CD14-positive monocyte (primary cell): Measurements from ENCODE around the gene DBNDD2. TPM values are rescaled to one million over a fixed set of nuclear protein-coding genes. Genes with fewer than 3 reads are reported as not detected.

ENCODE experiments used
- DNase-seq, 3 donors: peaks; one replicate each; pipeline ENCODE4 v3.0.0-alpha.2; 2011 to 2022
- H2AFZ ChIP-seq: 2 replicates; pipeline ENCODE4 v1.6.0; 2012; ENCODE audit warnings: mild to moderate bottlenecking, low read depth, low read length, inconsistent platforms; ENCODE audit not compliant: insufficient read depth, poor library complexity, severe bottlenecking
- H3K27ac ChIP-seq, 2 donors: 1 replicate in 1 of 2; 2 replicates in 1 of 2; pipeline ENCODE4 v1.5.1; 2012 to 2013; ENCODE audit warnings: low read length in 2 of 2, control low read depth in 1 of 2, inconsistent platforms in 1 of 2, low read depth in 1 of 2, mild to moderate bottlenecking in 1 of 2
- H3K27me3 ChIP-seq, 2 donors: one replicate each; pipeline versions ENCODE4 v1.6.0 to v1.6.1; 2011 to 2013; ENCODE audit warnings: low read length in 2 of 2; ENCODE audit not compliant: control insufficient read depth in 2 of 2, insufficient read depth in 2 of 2
- H3K36me3 ChIP-seq, 2 donors: replicated peaks in 1 of 2; 1 replicate in 1 of 2; 2 replicates in 1 of 2; pipeline versions ENCODE4 v1.5.1 to v1.6.1; 2012 to 2013; ENCODE audit warnings: low read length in 2 of 2, control low read depth in 1 of 2, inconsistent platforms in 1 of 2, mild to moderate bottlenecking in 1 of 2; ENCODE audit not compliant: insufficient read depth in 2 of 2, control insufficient read depth in 1 of 2
- H3K4me1 ChIP-seq, 2 donors: 1 replicate in 1 of 2; 2 replicates in 1 of 2; pipeline versions ENCODE4 v1.5.1 to v1.6.1; 2012 to 2013; ENCODE audit warnings: low read length in 2 of 2, control low read depth in 1 of 2, inconsistent platforms in 1 of 2, mild to moderate bottlenecking in 1 of 2, moderate library complexity in 1 of 2; ENCODE audit not compliant: insufficient read depth in 2 of 2, control insufficient read depth in 1 of 2
- H3K4me2 ChIP-seq: replicated peaks from 2 replicates; pipeline ENCODE3; 2012; ENCODE audit warnings: low read length, moderate library complexity, mild to moderate bottlenecking; ENCODE audit not compliant: poor library complexity, severe bottlenecking; ENCODE audit errors: extremely low read depth
- H3K4me3 ChIP-seq, 3 experiments: fragments of 200-600 bp in 1 of 3; sonication (generic) in 1 of 3; replicated peaks in 1 of 3; 1 replicate in 2 of 3; 2 replicates in 1 of 3; pipeline ENCODE4 v1.5.1; 2011 to 2013; ENCODE audit warnings: low read length in 3 of 3, mild to moderate bottlenecking in 3 of 3, control low read depth in 2 of 3, low read depth in 2 of 3, inconsistent platforms in 1 of 3, moderate library complexity in 1 of 3
- H3K79me2 ChIP-seq: 2 replicates; pipeline ENCODE4 v1.6.0; 2012; ENCODE audit warnings: mild to moderate bottlenecking, control low read depth, inconsistent platforms, low read length, moderate library complexity; ENCODE audit not compliant: insufficient read depth
- H3K9ac ChIP-seq: 2 replicates; pipeline ENCODE4 v1.6.0; 2017; ENCODE audit warnings: low read length, mild to moderate bottlenecking; ENCODE audit not compliant: insufficient read depth, poor library complexity, severe bottlenecking
- H3K9me3 ChIP-seq, 2 donors: replicated peaks in 1 of 2; 1 replicate in 1 of 2; 2 replicates in 1 of 2; pipeline versions ENCODE4 v1.5.1 to v1.6.1; 2012 to 2013; ENCODE audit warnings: low read length in 2 of 2, control low read depth in 1 of 2; ENCODE audit not compliant: control insufficient read depth in 1 of 2, insufficient read depth in 1 of 2
- H4K20me1 ChIP-seq: 2 replicates; pipeline ENCODE4 v1.6.0; 2012; ENCODE audit warnings: mild to moderate bottlenecking, low read length, control low read depth, moderate library complexity; ENCODE audit not compliant: insufficient read depth
- H3K27ac Mint-ChIP-seq, 7 donors: one replicate each; pipeline ENCODE4 v1.8.0; 2020; ENCODE audit warnings: mild to moderate bottlenecking in 7 of 7, mixed read lengths in 7 of 7, moderate library complexity in 6 of 7, inconsistent platforms in 2 of 7
- H3K27me3 Mint-ChIP-seq, 3 donors: one replicate each; pipeline ENCODE4 v1.8.0; 2021 to 2022; ENCODE audit warnings: low read depth in 3 of 3, mild to moderate bottlenecking in 3 of 3, mixed read lengths in 3 of 3, moderate library complexity in 3 of 3, inconsistent platforms in 1 of 3
- H3K36me3 Mint-ChIP-seq, 2 donors: one replicate each; pipeline ENCODE4 v1.8.0; 2020; ENCODE audit warnings: mixed read lengths in 2 of 2, inconsistent platforms in 1 of 2, mild to moderate bottlenecking in 1 of 2
- H3K4me1 Mint-ChIP-seq: one replicate; pipeline ENCODE4 v1.8.0; 2020; ENCODE audit warnings: mild to moderate bottlenecking, mixed read lengths
- H3K4me3 Mint-ChIP-seq, 2 donors: one replicate each; pipeline ENCODE4 v1.8.0; 2020; ENCODE audit warnings: mild to moderate bottlenecking in 2 of 2, mixed read lengths in 2 of 2, moderate library complexity in 1 of 2
- H3K9me3 Mint-ChIP-seq, 7 donors: one replicate each; pipeline ENCODE4 v1.8.0; 2020 to 2022; ENCODE audit warnings: mixed read lengths in 7 of 7, mild to moderate bottlenecking in 6 of 7, moderate library complexity in 6 of 7, inconsistent platforms in 2 of 7
- CTCF ChIP-seq: fragments of 200-600 bp; IDR thresholded peaks from one replicate; pipeline ENCODE4 v1.8.0; 2022; ENCODE audit warnings: antibody characterized with exemption, mild to moderate bottlenecking
- WGBS: methylation state at CpG from one replicate; pipeline ENCODE4 v1.1.5; 2013; ENCODE audit warnings: missing lambda C conversion rate; ENCODE audit not compliant: insufficient coverage; 5-methylcytosine and 5-hydroxymethylcytosine counted together
- intact Hi-C, 2 donors: fragments of 100-400 bp; cut with micrococcal nuclease; formaldehyde crosslinking; loops; one replicate each; pipeline versions ENCODE4 v1.15.0 to v1.15.1; 2023
- polyA plus RNA-seq, 3 donors: library from polyadenylated mRNA; depleted of rRNA in 1 of 3; unstranded in 2 of 3; stranded (reverse) in 1 of 3; fragments of 300-500 nt in 2 of 3; fragments of >200 nt in 1 of 3; fragmentation: Illumina TruSeq in 2 of 3; gene quantifications; 1 replicate in 2 of 3; 2 replicates in 1 of 3; pipeline ENCODE4 v1.2.3, GENCODE V29; 2012 to 2021

DBNDD2 gene
- polyA plus RNA-seq, 3 donors: 15.6 to 22.1 (median 21.9) TPM

GRCh38 chr20:45433976-45434375, 25.9 kb downstream of the DBNDD2 start:
- Histone ChIP-seq H3K9me3 (no peaks in the 10 kb centered on the region), H3K4me3 (no peak overlapping the region), H3K79me2 (no peaks in the 10 kb centered on the region), H3K27ac (no peak overlapping the region), H3K36me3 (peaks cover 0 to 12% of the 10 kb centered on the region in 2 donors), H3K4me2 (no peak overlapping the region), H4K20me1 (no peaks in the 10 kb centered on the region), H3K27me3 (no peaks in the 10 kb centered on the region), H3K4me1 (peaks cover 9 to 16% of the 10 kb centered on the region in 2 donors), H2AFZ (no peak overlapping the region), H3K9ac (no peak overlapping the region)
- WGBS: no CpG with 5 or more reads among the region's 4 CpGs
- Mint-ChIP-seq H3K27ac (no peak overlapping the region), H3K27me3 (peaks cover 0 to 2% (median 2%) of the 10 kb centered on the region in 3 donors), H3K4me3 (no peak overlapping the region), H3K9me3 (no peaks in the 10 kb centered on the region), H3K4me1 (peaks cover 14% of the 10 kb centered on the region), H3K36me3 (peaks cover 13 to 14% of the 10 kb centered on the region in 2 donors)
- intact Hi-C loops: no loop called here
- TF ChIP-seq CTCF: no peak
- DNase-seq: no peak

GRCh38 chr20:45436732-45437485, 28.8 kb downstream of the DBNDD2 start:
- Histone ChIP-seq H2AFZ (peak overlapping the region; percentile 87), H3K27ac (peak overlapping the region in 1 of 2 donors; percentile 42), H3K79me2 (no peaks in the 10 kb centered on the region), H3K36me3 (no peaks in the 10 kb centered on the region), H3K4me1 (peaks cover 9 to 16% of the 10 kb centered on the region in 2 donors), H3K4me2 (peak overlapping the region; percentile 89), H3K4me3 (peak overlapping the region; percentile 47 to 82 (median 62)), H3K9me3 (no peaks in the 10 kb centered on the region), H3K27me3 (no peaks in the 10 kb centered on the region), H3K9ac (peak overlapping the region; percentile 52), H4K20me1 (no peaks in the 10 kb centered on the region)
- peak; percentile 70 to 83 (median 80) for DNase-seq
- Mint-ChIP-seq H3K27ac (peak overlapping the region in 4 of 7 donors; percentile 63 to 80 (median 74)), H3K36me3 (peaks cover 10 to 12% of the 10 kb centered on the region in 2 donors), H3K9me3 (no peaks in the 10 kb centered on the region), H3K4me3 (peak overlapping the region; percentile 83 to 91), H3K4me1 (peaks cover 13% of the 10 kb centered on the region), H3K27me3 (peaks cover 0 to 2% (median 2%) of the 10 kb centered on the region in 3 donors)
- peak; percentile 96 for TF ChIP-seq CTCF
- intact Hi-C loops: loop anchor here (2.0 to 5.0 kb wide), 4 partner anchors 62 to 118 kb away; no protein-coding TSS in a partner anchor
- WGBS: 5% methylated on average over 29 of the region's 33 CpGs
